Measurements from ENCODE around the gene PCCA. TPM values are rescaled to one million over a fixed set of nuclear protein-coding genes. Genes with fewer than 3 reads are reported as not detected.

PCCA gene
- total RNA-seq, 1 donor from 2014 or later, result 33.3 TPM

DNA sequence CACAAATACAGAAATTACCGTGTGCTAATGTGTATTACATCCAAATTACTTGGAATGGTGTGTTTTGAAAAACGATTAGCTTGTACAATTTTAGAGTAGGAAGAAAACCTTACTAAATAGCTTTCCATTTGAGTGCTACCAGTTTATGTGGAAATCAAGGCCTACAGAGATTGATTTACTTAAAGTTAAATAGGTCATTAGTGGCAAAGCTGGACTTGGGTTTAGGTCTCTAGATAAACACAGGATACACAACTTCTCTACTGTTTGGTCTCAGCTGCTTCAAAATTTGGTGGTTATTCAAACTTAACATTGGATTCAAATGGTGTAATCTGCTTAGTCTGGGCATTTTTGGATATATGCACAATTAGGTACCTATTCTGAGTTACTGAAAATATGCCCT is 21.4 kb downstream of the PCCA start:
- H3K4me1 Mint-ChIP-seq (ENCODE audit: unreplicated experiment), result no peaks in the 10 kb centered on the region
- no peak for TF ChIP-seq CTCF (IDR thresholded peaks at IDR 0.05; ENCODE audit: unreplicated experiment)
- no peaks in the 10 kb centered on the region for H3K27me3 Mint-ChIP-seq (ENCODE audit: unreplicated experiment)
- H3K36me3 Mint-ChIP-seq (ENCODE audit: low read depth, unreplicated experiment), result no peaks in the 10 kb centered on the region
- no peak overlapping the region for H3K27ac Mint-ChIP-seq (ENCODE audit: unreplicated experiment)
- no peak for DNase-seq (ENCODE audit: low spot score)
- H3K9me3 Mint-ChIP-seq (ENCODE audit: unreplicated experiment), result no peaks in the 10 kb centered on the region
- H3K4me3 Mint-ChIP-seq (ENCODE audit: unreplicated experiment), result no peak overlapping the region

GRCh38 chr13:100112186-100112838 is 23.4 kb downstream of the PCCA start:
- Mint-ChIP-seq H3K9me3 (ENCODE audit: unreplicated experiment) (no peaks in the 10 kb centered on the region), H3K27me3 (ENCODE audit: unreplicated experiment) (no peaks in the 10 kb centered on the region), H3K27ac (ENCODE audit: unreplicated experiment) (no peak overlapping the region), H3K4me1 (ENCODE audit: unreplicated experiment) (no peaks in the 10 kb centered on the region), H3K36me3 (ENCODE audit: low read depth, unreplicated experiment) (no peaks in the 10 kb centered on the region), H3K4me3 (ENCODE audit: unreplicated experiment) (no peak overlapping the region)
- TF ChIP-seq CTCF (IDR thresholded peaks at IDR 0.05; ENCODE audit: unreplicated experiment), result no peak
- no peak for DNase-seq (ENCODE audit: low spot score)

GRCh38 chr13:100115693-100116254 is 26.9 kb downstream of the PCCA start:
- Mint-ChIP-seq H3K4me1 (ENCODE audit: unreplicated experiment) (no peaks in the 10 kb centered on the region), H3K27ac (ENCODE audit: unreplicated experiment) (no peak overlapping the region), H3K27me3 (ENCODE audit: unreplicated experiment) (no peaks in the 10 kb centered on the region), H3K4me3 (ENCODE audit: unreplicated experiment) (no peak overlapping the region), H3K9me3 (ENCODE audit: unreplicated experiment) (no peaks in the 10 kb centered on the region), H3K36me3 (ENCODE audit: low read depth, unreplicated experiment) (peaks cover 5% of the 10 kb centered on the region)
- TF ChIP-seq CTCF (IDR thresholded peaks at IDR 0.05; ENCODE audit: unreplicated experiment), result no peak
- DNase-seq (ENCODE audit: low spot score), result no peak

DNA sequence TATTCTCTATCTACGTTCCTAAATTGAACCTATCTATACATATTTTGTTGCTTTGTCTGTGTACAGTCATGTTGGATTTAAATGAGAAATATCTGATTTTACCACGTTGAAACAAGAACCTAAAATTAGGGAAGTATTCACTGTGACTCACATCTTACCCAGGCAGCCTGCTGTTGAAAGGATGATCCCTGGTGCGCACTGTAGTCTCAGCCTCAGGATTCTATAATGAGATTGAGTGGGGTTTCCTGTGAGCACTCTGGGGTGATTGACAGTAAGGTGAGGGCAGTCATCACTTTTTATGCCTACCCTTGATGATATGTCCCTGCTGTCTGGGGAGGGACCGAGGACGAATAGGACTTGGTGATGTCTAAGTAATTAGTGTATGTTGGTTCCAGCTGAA is 35.4 kb downstream of the PCCA start:
- H3K9me3 Mint-ChIP-seq (ENCODE audit: unreplicated experiment), result no peaks in the 10 kb centered on the region
- H3K36me3 Mint-ChIP-seq (ENCODE audit: low read depth, unreplicated experiment), result peaks cover 15% of the 10 kb centered on the region
- DNase-seq (ENCODE audit: low spot score), result no peak
- no peak overlapping the region for H3K27ac Mint-ChIP-seq (ENCODE audit: unreplicated experiment)
- peaks cover 5% of the 10 kb centered on the region for H3K4me1 Mint-ChIP-seq (ENCODE audit: unreplicated experiment)
- no peak for TF ChIP-seq CTCF (IDR thresholded peaks at IDR 0.05; ENCODE audit: unreplicated experiment)
- no peak overlapping the region for H3K4me3 Mint-ChIP-seq (ENCODE audit: unreplicated experiment)
- H3K27me3 Mint-ChIP-seq (ENCODE audit: unreplicated experiment), result no peaks in the 10 kb centered on the region

DNA sequence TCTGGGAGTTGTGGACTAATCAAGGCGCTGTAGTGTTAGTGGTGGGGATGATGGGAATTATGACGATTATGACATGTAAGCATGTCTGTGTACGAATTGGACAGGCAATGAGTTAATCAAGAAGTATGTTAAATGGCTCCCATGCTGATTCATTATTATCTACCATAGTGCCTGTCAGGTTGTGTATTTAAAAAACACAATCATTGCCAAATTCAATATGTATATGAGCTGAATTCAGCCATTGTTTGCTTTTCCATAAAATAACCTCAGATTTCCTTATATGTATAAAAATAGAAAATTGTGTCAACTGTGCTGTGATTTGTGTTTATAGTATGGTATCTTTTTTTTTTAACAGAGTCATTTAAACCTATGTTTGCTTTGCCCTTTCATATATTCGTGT is 37.1 kb downstream of the PCCA start:
- Mint-ChIP-seq H3K4me3 (ENCODE audit: unreplicated experiment) (no peak overlapping the region), H3K9me3 (ENCODE audit: unreplicated experiment) (no peaks in the 10 kb centered on the region), H3K4me1 (ENCODE audit: unreplicated experiment) (peaks cover 16% of the 10 kb centered on the region), H3K36me3 (ENCODE audit: low read depth, unreplicated experiment) (peaks cover 9% of the 10 kb centered on the region), H3K27me3 (ENCODE audit: unreplicated experiment) (no peaks in the 10 kb centered on the region), H3K27ac (ENCODE audit: unreplicated experiment) (no peak overlapping the region)
- DNase-seq (ENCODE audit: low spot score), result no peak
- TF ChIP-seq CTCF (IDR thresholded peaks at IDR 0.05; ENCODE audit: unreplicated experiment), result no peak

Data from endothelial cell (in vitro differentiated cells).